ENCODE results near the gene PARD3. TPM values are rescaled to one million over a fixed set of nuclear protein-coding genes. Genes with fewer than 3 reads are reported as not detected.

PARD3 gene
- total and polyA plus RNA-seq, 2 experiments from 2014 or later = 47.2 to 59.7 TPM

GRCh38 chr10:34544400-34544799, 270.7 kb downstream of the PARD3 start:
- no peak for DNase-seq (ENCODE audit: low spot score)
- H3K27ac ChIP-seq = no peak overlapping the region
- no peaks in the 10 kb centered on the region for H3K9me3 ChIP-seq (ENCODE audit: low read depth)
- no peak overlapping the region for H3K4me3 ChIP-seq
- H2AFZ ChIP-seq = no peak overlapping the region
- H3K4me2 ChIP-seq = no peak overlapping the region
- H3K36me3 ChIP-seq (replicated peaks; ENCODE audit: insufficient read depth, low read depth) = no peaks in the 10 kb centered on the region
- peaks cover 9% of the 10 kb centered on the region for H3K4me1 ChIP-seq (ENCODE audit: insufficient read depth)
- H4K20me1 ChIP-seq (ENCODE audit: insufficient read depth, poor library complexity, severe bottlenecking) = peaks cover 3% of the 10 kb centered on the region
- H3K9me2 ChIP-seq (replicated peaks; ENCODE audit: insufficient read depth) = no peaks in the 10 kb centered on the region
- no peaks in the 10 kb centered on the region for H3K27me3 ChIP-seq
- H3K79me2 ChIP-seq = peaks cover 54% of the 10 kb centered on the region
- TF ChIP-seq EZH2phosphoT487 (IDR thresholded peaks at IDR 0.05; ENCODE audit: low read depth, severe bottlenecking, unreplicated experiment) (no peak), CTCF (IDR thresholded peaks at IDR 0.05; ENCODE audit: poor library complexity) (no peak), EZH2 (IDR thresholded peaks at IDR 0.05; ENCODE audit: borderline replicate concordance) (no peak)

GRCh38 chr10:34543716-34544115, 271.4 kb downstream of the PARD3 start:
- H3K4me3 ChIP-seq = no peak overlapping the region
- no peaks in the 10 kb centered on the region for H3K36me3 ChIP-seq (replicated peaks; ENCODE audit: insufficient read depth, low read depth)
- H3K4me2 ChIP-seq = no peak overlapping the region
- WGBS (ENCODE audit: low lambda C conversion rate, missing lambda C conversion rate) = 45% methylated on average over 2 of the region's 2 CpGs
- peaks cover 50% of the 10 kb centered on the region for H3K79me2 ChIP-seq
- DNase-seq (ENCODE audit: low spot score) = no peak
- TF ChIP-seq EZH2phosphoT487 (IDR thresholded peaks at IDR 0.05; ENCODE audit: low read depth, severe bottlenecking, unreplicated experiment) (no peak), EZH2 (IDR thresholded peaks at IDR 0.05; ENCODE audit: borderline replicate concordance) (no peak), CTCF (IDR thresholded peaks at IDR 0.05; ENCODE audit: poor library complexity) (no peak)
- no peaks in the 10 kb centered on the region for H3K27me3 ChIP-seq
- H3K9me3 ChIP-seq (ENCODE audit: low read depth) = no peaks in the 10 kb centered on the region
- no peak overlapping the region for H3K27ac ChIP-seq
- H2AFZ ChIP-seq = no peak overlapping the region
- H4K20me1 ChIP-seq (ENCODE audit: insufficient read depth, poor library complexity, severe bottlenecking) = peaks cover under 1% of the 10 kb centered on the region
- H3K9me2 ChIP-seq (replicated peaks; ENCODE audit: insufficient read depth) = no peaks in the 10 kb centered on the region
- H3K4me1 ChIP-seq (ENCODE audit: insufficient read depth) = peaks cover 9% of the 10 kb centered on the region

- H2AFZ ChIP-seq = no peak overlapping the region
- no peaks in the 10 kb centered on the region for H3K9me2 ChIP-seq (replicated peaks; ENCODE audit: insufficient read depth)
- H3K4me2 ChIP-seq = no peak overlapping the region
- WGBS (ENCODE audit: low lambda C conversion rate, missing lambda C conversion rate) = 93% methylated on average over 7 of the region's 7 CpGs
- H3K36me3 ChIP-seq (replicated peaks; ENCODE audit: insufficient read depth, low read depth) = no peaks in the 10 kb centered on the region
- TF ChIP-seq CTCF (IDR thresholded peaks at IDR 0.05; ENCODE audit: poor library complexity) (no peak), EZH2 (IDR thresholded peaks at IDR 0.05; ENCODE audit: borderline replicate concordance) (no peak), EZH2phosphoT487 (IDR thresholded peaks at IDR 0.05; ENCODE audit: low read depth, severe bottlenecking, unreplicated experiment) (no peak)
- no peak overlapping the region for H3K4me3 ChIP-seq
- no peaks in the 10 kb centered on the region for H4K20me1 ChIP-seq (ENCODE audit: insufficient read depth, poor library complexity, severe bottlenecking)
- H3K4me1 ChIP-seq (ENCODE audit: insufficient read depth) = peaks cover 11% of the 10 kb centered on the region
- no peak overlapping the region for H3K27ac ChIP-seq
- H3K27me3 ChIP-seq = no peaks in the 10 kb centered on the region
- no peak for DNase-seq (ENCODE audit: low spot score)
- peaks cover 52% of the 10 kb centered on the region for H3K79me2 ChIP-seq
- H3K9me3 ChIP-seq (ENCODE audit: low read depth) = no peaks in the 10 kb centered on the region
These were observed 274.6 kb downstream of the PARD3 start for GRCh38 chr10:34540492-34540891.
